RCC 7860 (cell line): ENCODE results near the gene CD24.
A peak's percentile ranks its signal among the peaks of the same experiment; 100 is the strongest.
"Not testable (repeated sequence)": the region's sequence is repeated elsewhere in the genome, so short reads cannot be mapped to it uniquely, and the experiment has no call there.

Experiments
- DNase-seq: peaks from one replicate; pipeline ENCODE4 v3.0.0-alpha.2; 2015; ENCODE audit warnings: low spot score
- FAIRE-seq: peaks from 2 replicates; lab custom pipeline; 2012; peaks lifted over from hg19 to GRCh38; lab: Jason Lieb, UNC

Gene CD24

GRCh38 chr6:106974336-106974998, at the start of gene CD24:
TSS of gene CD24 (minus strand) at chr6:106974729. CDS start at chr6:106974646, 83 bp downstream.
- no peak for FAIRE-seq
- DNase-seq = peak; percentile 43

DNA sequence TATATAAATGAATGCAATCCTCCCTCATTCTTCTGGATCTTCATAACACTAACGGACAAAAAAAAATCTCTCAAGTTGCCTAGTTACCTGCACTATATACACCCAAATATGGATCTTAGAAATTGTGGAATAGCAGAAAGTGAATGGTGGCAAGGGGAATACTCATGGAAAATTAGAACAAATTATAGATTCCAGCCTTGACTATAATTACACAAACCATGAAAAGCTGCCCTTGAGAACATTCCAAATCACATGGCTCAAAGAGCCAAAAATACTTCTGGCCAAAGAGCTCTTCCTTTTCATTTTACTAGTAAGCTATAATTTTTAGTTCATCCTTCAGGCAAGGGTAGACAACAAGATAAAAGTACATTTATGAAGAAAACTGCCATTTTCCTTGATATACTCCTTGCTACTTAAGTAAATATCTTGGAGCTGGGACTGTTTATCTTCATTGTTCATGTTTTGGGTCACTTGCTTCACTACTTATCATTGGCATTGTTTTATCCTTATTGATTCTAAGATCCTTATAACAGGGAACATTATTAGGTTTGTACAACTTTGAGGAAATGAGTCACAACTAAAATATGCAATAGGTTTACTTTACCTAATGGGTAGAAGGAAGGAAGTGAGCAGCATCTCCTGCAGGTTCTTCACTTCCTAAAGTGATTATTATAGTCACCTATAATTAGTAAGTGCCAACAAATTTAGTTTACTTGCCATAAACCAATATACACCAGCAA, 47.1 kb upstream of the CD24 start:
- DNase-seq = no peak

DNA sequence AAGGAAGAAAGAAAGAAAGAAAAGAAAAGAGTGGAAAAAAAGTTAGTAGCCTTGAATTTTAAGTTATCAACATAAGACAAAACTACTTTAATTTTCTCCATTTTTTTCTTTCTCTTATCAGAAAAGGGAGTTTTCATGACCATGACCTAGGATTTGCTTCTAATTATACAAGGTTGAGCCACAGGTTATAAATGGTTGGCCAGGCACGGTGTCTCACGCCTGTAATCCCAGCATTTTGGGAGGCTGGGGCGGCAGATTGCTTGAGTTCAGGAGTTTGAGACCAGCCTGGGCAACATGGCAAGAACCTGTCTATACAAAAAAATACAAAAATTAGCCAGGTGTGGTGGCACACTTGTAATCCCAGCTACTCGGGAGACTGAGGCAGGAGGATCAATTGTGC, 45.7 kb upstream of the CD24 start:
- DNase-seq (no peak), FAIRE-seq (no peak)

More for the DNA sequence above, 47.1 kb upstream of the CD24 start:
- FAIRE-seq = no peak

- DNase-seq, FAIRE-seq: not testable (repeated sequence)
These were observed 45.1 kb upstream of the CD24 start for GRCh38 chr6:107019628-107020027.

DNA sequence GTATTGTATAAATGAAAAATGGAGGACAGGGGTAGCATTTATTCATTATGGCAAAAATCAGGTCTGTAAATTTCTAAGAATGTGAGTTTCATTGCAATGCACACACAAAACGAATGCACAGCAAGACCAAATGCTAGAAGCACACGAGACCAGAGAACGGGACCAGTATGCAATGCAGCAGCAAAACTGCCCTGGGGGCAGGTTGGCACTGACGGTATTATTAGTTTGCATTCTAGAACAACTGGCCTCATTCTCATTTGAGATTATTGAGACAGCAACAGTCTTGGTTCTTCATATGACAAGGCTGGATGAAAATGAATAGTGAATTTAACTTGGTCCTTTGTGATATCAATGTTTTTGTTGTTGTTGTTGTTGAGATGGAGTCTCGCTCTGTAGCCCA, 44.5 kb upstream of the CD24 start:
- DNase-seq (no peak), FAIRE-seq (no peak)

- DNase-seq = no peak
- FAIRE-seq = no peak
These were observed 35.0 kb upstream of the CD24 start for GRCh38 chr6:107009499-107009898.

DNA sequence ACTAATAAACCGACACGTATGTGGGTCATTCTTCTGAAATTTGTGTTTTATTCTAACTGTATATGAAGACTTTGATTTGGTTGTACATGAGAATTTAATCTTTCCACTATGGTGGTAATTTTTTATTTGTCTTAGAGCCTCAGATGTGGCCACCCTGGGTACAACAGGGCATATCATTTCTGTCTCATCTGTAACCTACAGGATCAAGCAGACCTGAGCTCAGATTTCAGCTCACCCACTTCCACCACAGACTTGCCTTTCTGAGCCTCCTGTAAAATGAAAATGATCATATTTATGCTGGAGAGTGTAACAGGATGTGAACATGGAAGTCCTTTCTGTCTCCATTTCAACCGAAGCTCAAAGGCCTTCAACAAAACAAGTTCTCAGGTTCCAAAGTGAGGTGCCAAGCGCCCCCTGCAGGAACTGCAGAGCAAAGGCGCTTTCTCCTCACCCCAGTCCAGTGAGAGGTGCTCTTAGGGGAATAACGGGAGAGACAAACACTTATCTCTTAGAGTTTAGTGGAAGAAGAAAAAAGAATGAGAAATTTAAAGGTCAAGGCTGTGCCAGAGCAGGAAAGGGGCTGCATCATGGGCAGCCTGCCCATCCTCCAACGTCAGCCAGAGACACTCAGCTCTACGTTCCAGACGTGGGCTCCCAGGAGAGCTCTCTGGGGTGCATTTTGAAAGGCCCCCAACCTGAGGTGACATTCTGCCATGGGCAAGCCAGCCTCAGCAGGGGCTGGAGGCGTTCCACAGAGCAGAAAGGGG, 23.0 kb upstream of the CD24 start:
- DNase-seq (peak; percentile 20), FAIRE-seq (peak; percentile 15)

DNA sequence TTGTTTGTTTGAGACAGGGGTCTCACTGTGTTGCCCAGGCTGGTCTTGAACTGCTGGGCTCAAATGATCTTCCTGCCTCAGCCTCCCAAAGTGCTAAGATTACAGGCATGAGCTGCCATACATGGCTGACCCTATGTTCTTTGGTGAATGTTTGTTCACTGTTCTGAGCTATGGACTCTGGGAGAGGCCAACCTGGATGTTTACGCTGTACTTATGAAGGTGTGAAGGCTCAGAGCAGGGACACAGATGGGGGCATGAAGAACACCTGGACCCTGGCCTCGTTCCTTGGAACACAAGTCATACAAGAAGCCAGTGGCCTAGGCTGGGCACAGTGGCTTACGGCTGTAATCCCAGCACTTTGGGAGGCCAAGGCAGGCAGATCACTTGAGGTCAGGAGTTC, 21.1 kb upstream of the CD24 start:
- no peak for FAIRE-seq
- no peak for DNase-seq

GRCh38 chr6:106989737-106990136, 15.2 kb upstream of the CD24 start:
- not testable (repeated sequence) for DNase-seq, FAIRE-seq

DNA sequence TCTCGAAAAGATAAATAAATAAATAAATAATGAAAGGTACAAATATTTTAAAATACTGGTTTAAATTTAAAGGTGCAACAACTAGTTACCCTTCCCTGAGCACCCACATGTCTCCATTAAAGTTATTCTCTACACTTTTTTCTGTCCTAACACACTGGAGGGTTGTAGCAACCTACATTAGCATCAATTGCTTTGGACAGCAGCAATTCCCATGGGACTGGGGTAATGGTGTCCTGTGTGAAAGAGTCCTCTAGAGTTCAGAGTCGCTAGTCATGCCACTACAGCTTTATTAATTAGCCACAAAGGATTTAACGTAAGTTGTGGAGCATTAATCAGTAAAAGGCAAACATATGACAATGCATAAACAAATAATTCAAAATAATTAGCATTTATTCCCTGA, 14.1 kb upstream of the CD24 start:
- DNase-seq = no peak
- FAIRE-seq = no peak

DNA sequence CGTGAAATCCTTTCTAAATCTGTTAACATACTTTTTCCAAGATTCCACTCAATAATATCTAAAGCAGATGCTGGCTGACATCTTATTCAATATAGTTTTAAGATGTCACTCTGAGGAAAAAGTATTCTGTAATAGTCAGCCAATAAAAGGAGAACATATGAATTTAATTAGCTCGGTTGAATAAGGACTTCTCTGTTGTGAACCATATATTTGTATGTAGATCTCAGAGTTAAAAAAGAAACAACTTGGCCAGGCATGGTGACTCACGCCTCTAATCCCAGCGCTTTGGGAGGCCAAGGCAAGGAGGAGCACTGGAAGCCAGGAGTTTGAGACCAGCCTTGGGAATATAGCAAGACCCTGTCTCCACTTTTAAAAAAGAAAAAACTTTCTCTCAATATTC, 7.4 kb upstream of the CD24 start:
- no peak for FAIRE-seq
- DNase-seq = no peak

DNA sequence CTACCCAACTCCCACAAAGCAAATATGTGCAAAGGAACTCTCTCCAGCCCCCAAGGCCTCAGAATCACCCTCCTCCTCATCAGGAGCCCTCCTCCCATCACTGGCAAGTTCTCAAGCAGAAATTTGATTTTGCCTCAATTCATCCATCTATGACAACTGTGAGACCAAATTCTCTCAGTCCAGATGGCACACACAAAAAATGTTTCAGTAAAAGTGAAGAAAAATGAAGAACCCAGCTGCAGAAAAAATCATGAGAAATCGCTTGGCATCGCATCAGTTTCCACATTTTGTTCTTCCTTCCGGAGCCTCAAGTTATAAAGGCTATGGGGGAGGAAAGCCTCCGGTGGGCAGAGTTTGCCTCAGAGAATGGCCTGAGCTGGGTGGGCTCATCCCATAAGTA, 6.4 kb upstream of the CD24 start:
- FAIRE-seq (no peak), DNase-seq (no peak)

GRCh38 chr6:106979435-106979884, 4.9 kb upstream of the CD24 start:
- peak; percentile 64 for DNase-seq
- FAIRE-seq = no peak

- FAIRE-seq (no peak), DNase-seq (no peak)
These were observed 2.7 kb upstream of the CD24 start for GRCh38 chr6:106977246-106977645.

- FAIRE-seq = no peak
- no peak for DNase-seq
These were observed 1.7 kb upstream of the CD24 start for GRCh38 chr6:106976270-106976669.

DNA sequence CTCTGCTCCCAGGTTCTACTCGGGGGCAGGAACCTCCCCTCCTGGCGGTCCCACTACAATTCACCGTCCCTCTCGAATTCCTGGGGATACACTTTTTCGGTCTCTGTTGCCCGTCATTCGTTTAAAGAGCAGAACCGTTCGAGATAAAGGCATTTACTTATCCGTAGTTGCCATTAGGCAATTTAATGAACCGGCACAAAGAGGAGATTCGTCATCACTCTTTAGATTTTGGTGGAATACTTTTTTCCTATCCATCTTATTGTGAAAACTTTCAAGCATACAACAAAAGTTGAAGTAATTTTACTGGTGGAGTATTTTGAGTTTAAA, 1.2 kb upstream of the CD24 start:
- DNase-seq (no peak), FAIRE-seq (no peak)

DNA sequence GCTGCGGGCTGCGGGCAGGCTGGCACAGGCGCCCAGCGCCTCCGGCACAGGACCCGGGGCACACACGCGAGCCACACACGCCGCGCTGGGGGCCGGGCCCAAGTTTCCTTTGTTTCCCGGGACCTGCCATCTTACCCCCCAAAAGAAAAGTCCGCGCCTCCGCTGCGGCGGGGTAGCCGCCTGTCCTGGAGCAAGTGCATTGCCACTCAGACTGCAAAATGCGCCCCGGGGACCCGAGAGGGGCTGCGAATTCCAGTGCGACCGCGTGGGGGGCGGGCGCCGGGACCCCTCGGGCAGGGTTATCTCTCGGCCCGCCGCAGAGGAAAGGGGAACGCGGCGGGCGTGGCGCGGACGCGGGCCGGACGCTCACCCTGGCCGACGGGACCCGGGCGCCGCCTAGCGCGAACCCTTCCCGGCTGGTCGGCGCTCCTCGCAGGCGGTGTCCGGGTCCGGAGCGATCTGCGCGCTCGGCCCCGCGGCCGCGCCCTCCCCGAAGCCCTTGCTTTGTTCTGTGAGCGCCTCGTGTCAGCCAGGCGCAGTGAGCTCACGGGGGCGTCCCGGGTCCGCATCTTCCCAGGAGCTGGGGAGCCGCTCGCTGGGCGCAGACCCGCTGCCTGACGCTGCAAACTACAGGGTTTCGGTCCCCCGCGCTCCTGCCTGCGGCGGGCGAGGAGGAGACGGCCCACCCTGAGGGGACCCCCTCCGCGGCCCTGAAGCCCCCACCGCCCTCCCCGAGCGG, 639 bp upstream of the CD24 start:
- peak; percentile 34 for DNase-seq
- no peak for FAIRE-seq

DNA sequence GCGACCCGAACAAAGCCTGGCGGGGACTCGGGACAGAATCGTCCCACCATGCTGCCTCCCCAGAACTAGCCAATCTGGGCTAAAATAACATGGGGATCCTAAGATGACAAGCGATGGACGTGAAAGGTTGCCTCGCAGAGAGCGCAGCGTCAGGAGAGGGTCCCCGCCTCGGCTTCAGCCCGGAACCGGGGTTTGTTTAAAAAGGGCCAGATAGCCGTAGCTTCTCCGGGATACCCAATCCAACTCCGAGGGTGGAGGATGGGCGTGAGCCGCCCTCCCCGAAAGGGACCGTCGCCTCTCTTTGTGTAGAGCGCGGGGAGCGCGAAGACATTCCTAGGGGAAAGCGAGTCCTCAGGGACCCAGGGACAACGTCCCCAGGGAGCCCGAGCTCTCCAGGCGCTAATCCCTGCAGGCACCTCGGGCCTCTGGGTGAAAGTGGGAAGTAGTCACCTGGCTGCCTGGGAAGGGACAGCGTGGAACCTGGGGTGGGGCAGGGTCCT, 643 bp downstream of the CD24 start:
- FAIRE-seq (no peak), DNase-seq (no peak)

GRCh38 chr6:106973018-106973835, 1.3 kb downstream of the CD24 start:
- FAIRE-seq = no peak
- DNase-seq = no peak

GRCh38 chr6:106972500-106972899, 2.0 kb downstream of the CD24 start:
- FAIRE-seq (no peak), DNase-seq (no peak)
